Naive thymus-derived CD4-positive, alpha-beta T cell (primary cell): ENCODE results near the gene LRRFIP1. TPM values are rescaled to one million over a fixed set of nuclear protein-coding genes. Genes with fewer than 3 reads are reported as not detected.

Experiments used
- ATAC-seq: fragments of 150-1000 bp; cut with Tn5 transposase; 2 replicates; pipeline ENCODE4 v1.10.0; 2021; ENCODE audit warnings: mild to moderate bottlenecking, moderate library complexity
- CTCF ChIA-PET: fragments of 350-600 bp; sonication (Branson Sonifier 250); formaldehyde crosslinking; loops from one replicate; lab custom pipeline; 2021; ENCODE audit warnings: antibody characterized with exemption; lab: Charles Lee
- POLR2A ChIA-PET: fragments of 350-600 bp; sonication (Branson Sonifier 250); formaldehyde crosslinking; loops from one replicate; lab custom pipeline; 2021; ENCODE audit warnings: antibody characterized with exemption, inconsistent platforms; lab: Charles Lee
- DNase-seq, 9 donors: peaks; one replicate each; pipeline versions ENCODE4 v3.0.0 to v3.0.0-alpha.2; 2020 to 2022; ENCODE audit warnings: mixed read lengths in 1 of 9
- H3K27ac ChIP-seq: one replicate; pipeline ENCODE4 v1.7.0; 2013; ENCODE audit warnings: mild to moderate bottlenecking, low read depth, low read length, moderate library complexity
- H3K27me3 ChIP-seq, 2 donors: one replicate each; pipeline ENCODE4 v1.7.0; 2013; ENCODE audit warnings: low read length in 2 of 2, mild to moderate bottlenecking in 2 of 2, moderate library complexity in 2 of 2; ENCODE audit not compliant: control insufficient read depth in 2 of 2, insufficient read depth in 2 of 2
- H3K36me3 ChIP-seq, 3 experiments: 1 replicate in 2 of 3; 2 replicates in 1 of 3; pipeline ENCODE4 v1.7.0; 2013; ENCODE audit warnings: low read length in 3 of 3, mild to moderate bottlenecking in 3 of 3, moderate library complexity in 1 of 3; ENCODE audit not compliant: insufficient read depth in 3 of 3, control insufficient read depth in 2 of 3
- H3K4me1 ChIP-seq, 2 donors: one replicate each; pipeline ENCODE4 v1.7.0; 2013; ENCODE audit warnings: low read length in 2 of 2, mild to moderate bottlenecking in 2 of 2, moderate library complexity in 1 of 2; ENCODE audit not compliant: control insufficient read depth in 2 of 2, insufficient read depth in 2 of 2
- H3K4me3 ChIP-seq: 2 replicates; pipeline ENCODE4 v1.7.0; 2013; ENCODE audit warnings: mild to moderate bottlenecking, low read length
- H3K9me3 ChIP-seq, 3 experiments: 1 replicate in 2 of 3; 2 replicates in 1 of 3; pipeline ENCODE4 v1.7.0; 2013; ENCODE audit warnings: low read length in 3 of 3; ENCODE audit not compliant: control insufficient read depth in 2 of 3
- H3K27ac Mint-ChIP-seq, 9 donors: one replicate each; pipeline ENCODE4 v1.8.0; 2020 to 2022; ENCODE audit warnings: mixed read lengths in 9 of 9, mild to moderate bottlenecking in 8 of 9, moderate library complexity in 5 of 9, inconsistent platforms in 2 of 9
- H3K27me3 Mint-ChIP-seq, 5 donors: one replicate each; pipeline ENCODE4 v1.8.0; 2021 to 2022; ENCODE audit warnings: mixed read lengths in 5 of 5, mild to moderate bottlenecking in 1 of 5
- H3K36me3 Mint-ChIP-seq, 5 donors: one replicate each; pipeline ENCODE4 v1.8.0; 2020 to 2022; ENCODE audit warnings: mixed read lengths in 5 of 5, mild to moderate bottlenecking in 3 of 5, inconsistent platforms in 1 of 5
- H3K4me1 Mint-ChIP-seq, 7 donors: one replicate each; pipeline ENCODE4 v1.8.0; 2020 to 2022; ENCODE audit warnings: mixed read lengths in 7 of 7, mild to moderate bottlenecking in 3 of 7, inconsistent platforms in 1 of 7
- H3K4me3 Mint-ChIP-seq, 10 donors: one replicate each; pipeline ENCODE4 v1.8.0; 2020 to 2022; ENCODE audit warnings: mild to moderate bottlenecking in 10 of 10, mixed read lengths in 10 of 10, moderate library complexity in 6 of 10, inconsistent platforms in 2 of 10
- H3K9me3 Mint-ChIP-seq, 11 donors: one replicate each; pipeline ENCODE4 v1.8.0; 2020 to 2022; ENCODE audit warnings: mixed read lengths in 11 of 11, mild to moderate bottlenecking in 4 of 11, inconsistent platforms in 1 of 11, moderate library complexity in 1 of 11
- intact Hi-C, 2 donors: fragments of 100-400 bp; cut with micrococcal nuclease; formaldehyde crosslinking; loops; one replicate each; pipeline ENCODE4 v1.15.1; 2023
- polyA plus RNA-seq, 2 donors: library from polyadenylated mRNA; unstranded; fragments of 300-500 nt; fragmentation: Illumina TruSeq; gene quantifications; one replicate each; pipeline ENCODE4 v1.2.3, GENCODE V29; 2021
- total RNA-seq, 6 experiments: library from RNA in 5 of 6; stranded (reverse) in 5 of 6; gene quantifications; 1 replicate in 5 of 6; 2 replicates in 1 of 6; pipeline ENCODE4 v1.2.3 and lab custom pipeline; 2021 to 2026

LRRFIP1 gene
- total and polyA plus RNA-seq, 7 experiments from 2014 or later: 82.2 to 257 (median 105) TPM

- ATAC-seq (no peak), DNase-seq (no peak)
- H3K4me3 ChIP-seq: no peak overlapping the region
- Mint-ChIP-seq H3K4me3 (no peak overlapping the region), H3K27ac (no peak overlapping the region), H3K9me3 (peaks cover 0 to 13% (median 6%) of the 10 kb centered on the region in 11 donors), H3K4me1 (peaks cover 0 to 20% (median 12%) of the 10 kb centered on the region in 7 donors), H3K36me3 (peaks cover 0 to 40% (median 28%) of the 10 kb centered on the region in 5 donors), H3K27me3 (peaks cover 0 to 26% (median 0%) of the 10 kb centered on the region in 5 donors)
- H3K27me3 ChIP-seq: peaks cover 0 to 3% of the 10 kb centered on the region in 2 donors
- intact Hi-C loops: no loop called here
- H3K4me1 ChIP-seq: no peaks in the 10 kb centered on the region
- no peaks in the 10 kb centered on the region for H3K9me3 ChIP-seq
- ChIA-PET CTCF (no interaction called here), POLR2A (no interaction called here)
- H3K27ac ChIP-seq: no peak overlapping the region
- H3K36me3 ChIP-seq: no peaks in the 10 kb centered on the region
These were observed 24.4 kb downstream of the LRRFIP1 start for GRCh38 chr2:237651761-237652160.

GRCh38 chr2:237652181-237652580, 24.8 kb downstream of the LRRFIP1 start:
- H3K36me3 Mint-ChIP-seq: peaks cover under 1 to 40% (median 25%) of the 10 kb centered on the region in 5 donors
- Histone ChIP-seq H3K9me3 (no peaks in the 10 kb centered on the region), H3K27ac (no peak overlapping the region), H3K4me3 (no peak overlapping the region), H3K4me1 (no peaks in the 10 kb centered on the region), H3K27me3 (peaks cover 0 to 3% of the 10 kb centered on the region in 2 donors), H3K36me3 (no peaks in the 10 kb centered on the region)
- ATAC-seq (no peak), DNase-seq (no peak)
- H3K4me3 Mint-ChIP-seq: no peak overlapping the region
- ChIA-PET CTCF (no interaction called here), POLR2A (no interaction called here)
- H3K9me3 Mint-ChIP-seq: peaks cover 0 to 13% (median 6%) of the 10 kb centered on the region in 11 donors
- H3K4me1 Mint-ChIP-seq: peaks cover 0 to 20% (median 12%) of the 10 kb centered on the region in 7 donors
- peaks cover 0 to 29% (median 0%) of the 10 kb centered on the region in 5 donors for H3K27me3 Mint-ChIP-seq
- H3K27ac Mint-ChIP-seq: no peak overlapping the region
- intact Hi-C loops: no loop called here

GRCh38 chr2:237652854-237653253, 25.5 kb downstream of the LRRFIP1 start:
- Histone ChIP-seq H3K27ac (no peak overlapping the region), H3K36me3 (no peaks in the 10 kb centered on the region), H3K4me1 (no peaks in the 10 kb centered on the region), H3K27me3 (peaks cover 0 to 3% of the 10 kb centered on the region in 2 donors), H3K4me3 (no peak overlapping the region), H3K9me3 (no peaks in the 10 kb centered on the region)
- no peak overlapping the region for H3K27ac Mint-ChIP-seq
- ATAC-seq: no peak
- peaks cover 0 to 34% (median 0%) of the 10 kb centered on the region in 5 donors for H3K27me3 Mint-ChIP-seq
- H3K4me1 Mint-ChIP-seq: peaks cover 0 to 20% (median 12%) of the 10 kb centered on the region in 7 donors
- intact Hi-C loops: no loop called here
- H3K9me3 Mint-ChIP-seq: peaks cover 0 to 13% (median 6%) of the 10 kb centered on the region in 11 donors
- peaks cover 1 to 41% (median 25%) of the 10 kb centered on the region in 5 donors for H3K36me3 Mint-ChIP-seq
- ChIA-PET CTCF (no interaction called here), POLR2A (no interaction called here)
- no peak for DNase-seq
- H3K4me3 Mint-ChIP-seq: no peak overlapping the region

GRCh38 chr2:237653776-237654558, 26.6 kb downstream of the LRRFIP1 start:
- Mint-ChIP-seq H3K4me3 (no peak overlapping the region), H3K9me3 (peaks cover 0 to 13% (median 6%) of the 10 kb centered on the region in 11 donors), H3K4me1 (peaks cover 0 to 20% (median 12%) of the 10 kb centered on the region in 7 donors), H3K27ac (peak overlapping the region in 1 of 9 donors; percentile 50), H3K36me3 (peaks cover 1 to 36% (median 25%) of the 10 kb centered on the region in 5 donors), H3K27me3 (peaks cover 0 to 41% (median 0%) of the 10 kb centered on the region in 5 donors)
- ATAC-seq (no peak), DNase-seq (no peak)
- Histone ChIP-seq H3K4me3 (no peak overlapping the region), H3K27me3 (peaks cover 0 to 3% of the 10 kb centered on the region in 2 donors), H3K9me3 (no peaks in the 10 kb centered on the region), H3K36me3 (no peaks in the 10 kb centered on the region), H3K27ac (no peak overlapping the region), H3K4me1 (no peaks in the 10 kb centered on the region)
- ChIA-PET CTCF (no interaction called here), POLR2A (interaction anchor here (0.6 kb wide), 1 partner anchor 132 kb away, joined by 3 read pairs; no protein-coding TSS in a partner anchor)
- intact Hi-C loops: no loop called here

GRCh38 chr2:237657063-237657462, 29.7 kb downstream of the LRRFIP1 start:
- H3K9me3 Mint-ChIP-seq: peaks cover 0 to 9% (median 3%) of the 10 kb centered on the region in 11 donors
- no peak overlapping the region for H3K4me3 Mint-ChIP-seq
- POLR2A ChIA-PET: no interaction called here
- no peaks in the 10 kb centered on the region for H3K9me3 ChIP-seq
- DNase-seq: no peak
- H3K4me1 Mint-ChIP-seq: peaks cover 0 to 20% (median 12%) of the 10 kb centered on the region in 7 donors
- no peak overlapping the region for H3K4me3 ChIP-seq
- no peak overlapping the region for H3K27ac ChIP-seq
- peak overlapping the region in 1 of 9 donors; percentile 14 for H3K27ac Mint-ChIP-seq
- ATAC-seq: no peak
- H3K4me1 ChIP-seq: no peaks in the 10 kb centered on the region
- no peaks in the 10 kb centered on the region for H3K36me3 ChIP-seq
- H3K27me3 ChIP-seq: no peaks in the 10 kb centered on the region
- intact Hi-C loops: no loop called here
- H3K36me3 Mint-ChIP-seq: peaks cover 0 to 15% (median 4%) of the 10 kb centered on the region in 5 donors
- CTCF ChIA-PET: no interaction called here
- H3K27me3 Mint-ChIP-seq: peaks cover 0 to 42% (median 0%) of the 10 kb centered on the region in 5 donors

GRCh38 chr2:237660381-237660900, 33.1 kb downstream of the LRRFIP1 start:
- ChIA-PET POLR2A (no interaction called here), CTCF (interaction anchor here (0.9 kb wide), 1 partner anchor 85 kb away, joined by 3 read pairs; no protein-coding TSS in a partner anchor)
- H3K4me1 Mint-ChIP-seq: peaks cover 0 to 16% (median 12%) of the 10 kb centered on the region in 7 donors
- Histone ChIP-seq H3K9me3 (no peaks in the 10 kb centered on the region), H3K27ac (no peak overlapping the region), H3K4me3 (no peak overlapping the region), H3K36me3 (no peaks in the 10 kb centered on the region), H3K27me3 (no peaks in the 10 kb centered on the region), H3K4me1 (no peaks in the 10 kb centered on the region)
- H3K36me3 Mint-ChIP-seq: peaks cover 0 to 7% (median 1%) of the 10 kb centered on the region in 5 donors
- ATAC-seq (no peak), DNase-seq (no peak)
- peaks cover 0 to 7% (median 0%) of the 10 kb centered on the region in 11 donors for H3K9me3 Mint-ChIP-seq
- intact Hi-C loops: no loop called here
- H3K27me3 Mint-ChIP-seq: peaks cover 0 to 34% (median 0%) of the 10 kb centered on the region in 5 donors
- H3K27ac Mint-ChIP-seq: no peak overlapping the region
- H3K4me3 Mint-ChIP-seq: no peak overlapping the region
